Upper lobe of right lung (tissue), 1 donor: ENCODE data around the gene ZNF787. TPM values are rescaled to one million over a fixed set of nuclear protein-coding genes. Genes with fewer than 3 reads are reported as not detected.
"Not testable (repeated sequence)": the region's sequence is repeated elsewhere in the genome, so short reads cannot be mapped to it uniquely, and the experiment has no call there.

Source experiments
- ATAC-seq: fragments of 200-7000 bp; cut with Tn5 transposase; one replicate; pipeline ENCODE4 v1.9.1; 2020; ENCODE audit warnings: mild to moderate bottlenecking, moderate library complexity
- DNase-seq: peaks from one replicate; pipeline ENCODE4 v3.0.0-alpha.2; 2020
- H3K27ac ChIP-seq: fragments of 200-600 bp; one replicate; pipeline ENCODE4 v1.8.0; 2022
- H3K27me3 ChIP-seq: fragments of 200-600 bp; one replicate; pipeline ENCODE4 v1.8.0; 2022; ENCODE audit warnings: mild to moderate bottlenecking
- H3K36me3 ChIP-seq: fragments of 200-600 bp; one replicate; pipeline ENCODE4 v1.8.0; 2022
- H3K4me1 ChIP-seq: fragments of 200-600 bp; one replicate; pipeline ENCODE4 v1.8.0; 2022
- H3K4me3 ChIP-seq: fragments of 200-600 bp; one replicate; pipeline ENCODE4 v1.8.0; 2022; ENCODE audit warnings: mild to moderate bottlenecking
- H3K9me3 ChIP-seq: fragments of 200-600 bp; one replicate; pipeline ENCODE4 v1.8.0; 2022
- intact Hi-C: fragments of 100-400 bp; cut with DNase I; formaldehyde crosslinking; loops from one replicate; pipeline ENCODE4 v1.11.0; 2022
- total RNA-seq: library from RNA; stranded (reverse); fragmentation: NEBNext Ultra II Directional; extraction: Animal tissue kit (Norgen Biotek cat#: 25700); gene quantifications from one replicate; pipeline ENCODE4 v1.2.1, GENCODE V29; 2021
- TF ChIP-seq, protein P1 (sequence below): fragments of 200-600 bp; IDR thresholded peaks from one replicate; pipeline ENCODE4 v1.8.0; 2022; ENCODE audit warnings: antibody characterized with exemption
- donor health status: DM: no; HTN: yes; CAD: no; lungs with severe emphysema.

Gene ZNF787
- total RNA-seq, 1 donor from 2014 or later, result 40.7 TPM

DNA sequence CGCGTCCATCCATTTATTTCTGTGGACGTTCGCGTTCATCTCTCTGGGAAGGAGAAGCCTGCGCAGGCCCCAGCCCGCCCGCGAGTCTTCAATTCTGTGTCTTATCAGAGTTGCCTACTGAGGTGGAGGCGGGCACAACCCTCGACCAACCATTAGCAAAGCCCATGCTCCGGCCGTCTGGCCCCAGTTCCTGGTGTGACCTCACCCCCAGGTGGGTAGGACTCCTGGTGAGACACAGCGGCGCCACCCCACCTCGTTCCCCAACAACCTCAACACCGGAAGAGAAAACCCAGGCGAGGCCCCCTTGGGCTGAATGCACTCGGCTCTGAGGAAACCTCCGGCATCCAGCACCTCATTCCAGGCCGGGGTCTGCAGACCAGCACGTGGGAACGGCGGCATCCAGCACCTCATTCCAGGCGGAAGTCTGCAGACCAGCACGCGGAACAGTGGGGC lies 14.7 kb downstream of the ZNF787 start:
- H3K9me3 ChIP-seq, result no peaks in the 10 kb centered on the region
- intact Hi-C loops, result no loop called here
- no peaks in the 10 kb centered on the region for H3K27me3 ChIP-seq
- no peak overlapping the region for H3K4me3 ChIP-seq
- ATAC-seq (no peak), DNase-seq (no peak)
- TF ChIP-seq, protein P1, sequence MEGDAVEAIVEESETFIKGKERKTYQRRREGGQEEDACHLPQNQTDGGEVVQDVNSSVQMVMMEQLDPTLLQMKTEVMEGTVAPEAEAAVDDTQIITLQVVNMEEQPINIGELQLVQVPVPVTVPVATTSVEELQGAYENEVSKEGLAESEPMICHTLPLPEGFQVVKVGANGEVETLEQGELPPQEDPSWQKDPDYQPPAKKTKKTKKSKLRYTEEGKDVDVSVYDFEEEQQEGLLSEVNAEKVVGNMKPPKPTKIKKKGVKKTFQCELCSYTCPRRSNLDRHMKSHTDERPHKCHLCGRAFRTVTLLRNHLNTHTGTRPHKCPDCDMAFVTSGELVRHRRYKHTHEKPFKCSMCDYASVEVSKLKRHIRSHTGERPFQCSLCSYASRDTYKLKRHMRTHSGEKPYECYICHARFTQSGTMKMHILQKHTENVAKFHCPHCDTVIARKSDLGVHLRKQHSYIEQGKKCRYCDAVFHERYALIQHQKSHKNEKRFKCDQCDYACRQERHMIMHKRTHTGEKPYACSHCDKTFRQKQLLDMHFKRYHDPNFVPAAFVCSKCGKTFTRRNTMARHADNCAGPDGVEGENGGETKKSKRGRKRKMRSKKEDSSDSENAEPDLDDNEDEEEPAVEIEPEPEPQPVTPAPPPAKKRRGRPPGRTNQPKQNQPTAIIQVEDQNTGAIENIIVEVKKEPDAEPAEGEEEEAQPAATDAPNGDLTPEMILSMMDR, result no peak
- peaks cover 10% of the 10 kb centered on the region for H3K36me3 ChIP-seq
- peak overlapping the region; percentile 4 for H3K27ac ChIP-seq
- peaks cover 58% of the 10 kb centered on the region for H3K4me1 ChIP-seq

DNA sequence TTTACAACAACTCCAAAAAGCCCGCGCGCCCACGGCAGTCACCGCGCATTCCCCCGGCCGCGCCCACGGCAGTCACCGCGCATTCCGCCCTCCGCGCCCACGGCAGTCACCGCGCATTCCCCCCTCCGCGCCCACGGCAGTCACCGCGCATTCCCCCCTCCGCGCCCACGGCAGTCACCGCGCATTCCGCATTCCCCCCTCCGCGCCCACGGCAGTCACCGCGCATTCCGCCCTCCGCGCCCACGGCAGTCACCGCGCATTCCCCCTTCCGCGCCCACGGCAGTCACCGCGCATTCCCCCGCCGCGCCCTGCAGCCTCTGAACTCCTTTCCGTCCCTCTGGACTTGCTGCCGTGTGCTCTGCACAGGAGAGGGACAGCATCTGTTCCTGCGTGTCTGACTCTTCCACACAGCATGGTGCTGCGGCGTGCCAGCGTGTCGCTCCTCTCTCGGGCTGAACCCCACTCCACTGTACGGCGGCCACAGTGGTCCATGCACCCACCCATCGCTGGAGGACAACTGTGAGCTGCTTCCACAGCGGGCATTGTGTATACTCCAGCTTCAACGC lies 15.2 kb downstream of the ZNF787 start:
- DNase-seq, ATAC-seq, intact Hi-C loops, H3K4me3 ChIP-seq, H3K9me3 ChIP-seq, H3K27me3 ChIP-seq: not testable (repeated sequence)
- Histone ChIP-seq H3K36me3 (peaks cover 15% of the 10 kb centered on the region), H3K27ac (peak overlapping the region; percentile 85), H3K4me1 (peaks cover 53% of the 10 kb centered on the region)

DNA sequence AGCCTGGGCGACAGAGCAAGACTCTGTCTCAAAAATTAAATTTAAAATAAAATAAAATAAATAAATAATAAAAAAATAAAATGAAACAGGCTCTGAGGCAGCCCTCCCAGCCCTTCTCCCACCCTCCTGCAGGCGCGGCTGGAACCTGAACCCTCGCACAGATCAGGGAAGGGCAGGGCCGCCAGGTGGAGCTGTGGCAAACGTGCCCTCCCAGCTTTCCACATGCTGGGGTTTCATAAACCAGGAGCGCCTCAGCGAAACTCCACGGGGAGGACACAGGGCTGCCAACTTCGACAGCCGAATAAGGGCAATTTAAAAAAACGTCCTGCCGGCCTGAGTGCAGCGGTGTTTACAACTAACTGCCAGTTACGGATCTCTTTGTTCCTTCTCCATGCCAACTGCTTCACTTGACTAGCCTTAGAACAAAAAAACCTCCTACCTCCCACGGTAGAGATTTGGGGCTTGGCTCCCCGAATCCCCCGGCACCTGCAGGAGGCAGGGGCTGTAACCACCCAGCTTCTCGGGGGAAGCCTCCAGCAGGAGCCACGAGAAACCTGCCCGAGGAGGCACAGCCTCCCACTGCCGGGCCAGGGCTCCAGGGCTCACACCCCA lies 15.9 kb downstream of the ZNF787 start:
- Histone ChIP-seq H3K27ac (peak overlapping the region; percentile 85), H3K9me3 (no peaks in the 10 kb centered on the region), H3K36me3 (peaks cover 15% of the 10 kb centered on the region), H3K4me1 (peaks cover 46% of the 10 kb centered on the region), H3K4me3 (peak overlapping the region; percentile 10), H3K27me3 (no peaks in the 10 kb centered on the region)
- DNase-seq (peak; percentile 92), ATAC-seq (peak; percentile 91)
- TF ChIP-seq, protein P1, result peak; percentile 72
- intact Hi-C loops, result no loop called here

DNA sequence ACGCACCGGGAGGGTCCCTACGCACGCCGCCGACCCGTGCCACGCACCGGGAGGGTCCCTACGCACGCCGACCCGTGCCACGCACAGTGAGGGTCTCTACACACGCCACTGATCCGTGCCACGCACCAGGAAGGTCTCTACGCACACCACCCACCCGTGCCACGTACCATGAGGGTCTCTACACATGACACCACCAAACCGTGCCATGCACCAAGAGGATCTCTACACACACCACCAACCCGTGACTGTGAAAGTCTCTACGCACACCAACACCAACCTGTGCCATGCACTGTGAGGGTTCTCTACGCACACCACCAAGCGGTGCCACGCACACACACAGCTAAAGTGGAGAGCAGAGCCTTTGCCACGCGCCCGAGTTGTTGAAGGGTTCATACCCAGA lies 16.7 kb downstream of the ZNF787 start:
- intact Hi-C loops, result no loop called here
- H3K27ac ChIP-seq, result no peak overlapping the region

DNA sequence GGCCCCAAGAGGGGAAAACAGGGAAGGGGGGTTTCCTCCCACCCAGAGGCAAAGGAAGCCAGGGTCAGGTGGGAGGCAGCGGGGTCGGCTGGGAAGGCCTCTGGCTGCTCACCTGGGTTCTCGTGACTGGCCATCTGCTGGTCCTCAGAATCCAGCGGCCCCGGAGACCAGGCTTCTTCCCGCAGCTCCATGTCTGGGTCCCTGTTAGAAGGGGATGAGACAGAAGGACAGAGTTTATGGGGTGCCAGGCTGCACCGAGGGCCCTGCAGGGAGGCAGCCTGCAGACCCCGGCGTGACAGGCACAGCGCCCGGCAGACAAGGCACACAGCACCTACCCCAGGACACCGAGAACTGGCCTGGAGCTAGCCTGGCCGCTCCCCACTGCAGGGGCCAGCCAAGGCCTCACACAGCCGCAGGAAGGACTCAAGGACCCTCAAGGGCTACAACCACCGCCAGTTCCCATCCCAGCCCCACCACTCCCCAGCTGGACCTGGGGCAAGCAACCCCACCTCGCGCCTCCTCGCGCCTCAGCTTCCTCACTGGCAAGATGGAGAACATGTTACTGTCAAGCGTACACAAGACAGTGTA lies 18.0 kb downstream of the ZNF787 start:
- ATAC-seq, result no peak
- Histone ChIP-seq H3K27me3 (no peaks in the 10 kb centered on the region), H3K4me1 (peaks cover 25% of the 10 kb centered on the region), H3K27ac (no peak overlapping the region), H3K4me3 (no peak overlapping the region), H3K36me3 (peaks cover 15% of the 10 kb centered on the region), H3K9me3 (no peaks in the 10 kb centered on the region)
- TF ChIP-seq, protein P1, result no peak
- DNase-seq, result no peak
- intact Hi-C loops, result no loop called here

More for the DNA sequence above, 16.7 kb downstream of the ZNF787 start:
- peaks cover 15% of the 10 kb centered on the region for H3K36me3 ChIP-seq
- H3K4me1 ChIP-seq, result peaks cover 38% of the 10 kb centered on the region
- H3K9me3 ChIP-seq, result no peaks in the 10 kb centered on the region
- no peak overlapping the region for H3K4me3 ChIP-seq
- TF ChIP-seq, protein P1, result no peak
- H3K27me3 ChIP-seq, result no peaks in the 10 kb centered on the region
- ATAC-seq, result no peak
- no peak for DNase-seq
